ENCODE results near the gene IL12RB2. TPM values are rescaled to one million over a fixed set of nuclear protein-coding genes. Genes with fewer than 3 reads are reported as not detected.
"Not testable (repeated sequence)": the region's sequence is repeated elsewhere in the genome, so short reads cannot be mapped to it uniquely, and the experiment has no call there.

The IL12RB2 gene
- total RNA-seq, 2 donors from 2014 or later, result 128 to 136 TPM

- DNase-seq (no peak), ATAC-seq (replicated peaks in 1 of 2) (no peak)
- Mint-ChIP-seq H3K9me3 (no peaks in the 10 kb centered on the region), H3K27ac (no peak overlapping the region), H3K4me1 (ENCODE audit: low read depth) (peaks cover 41% of the 10 kb centered on the region), H3K27me3 (ENCODE audit: low read depth) (no peaks in the 10 kb centered on the region), H3K36me3 (ENCODE audit: insufficient read depth in 2 of 2) (peaks cover 10 to 11% of the 10 kb centered on the region in 2 donors), H3K4me3 (peak overlapping the region; percentile 42 to 52)
These were observed 126.2 kb downstream of the IL12RB2 start for GRCh38 chr1:67433837-67434236.

- Mint-ChIP-seq H3K4me3 (peak overlapping the region; percentile 13 to 40), H3K9me3 (no peaks in the 10 kb centered on the region), H3K36me3 (ENCODE audit: insufficient read depth in 2 of 2) (peaks cover 5 to 6% of the 10 kb centered on the region in 2 donors), H3K27me3 (ENCODE audit: low read depth) (no peaks in the 10 kb centered on the region), H3K4me1 (ENCODE audit: low read depth) (peaks cover 41% of the 10 kb centered on the region), H3K27ac (no peak overlapping the region)
- no peak for DNase-seq
- no peak for ATAC-seq (replicated peaks in 1 of 2)
These were observed 126.8 kb downstream of the IL12RB2 start for GRCh38 chr1:67434491-67434890.

- Mint-ChIP-seq H3K9me3 (no peaks in the 10 kb centered on the region), H3K27me3 (ENCODE audit: low read depth) (no peaks in the 10 kb centered on the region), H3K4me1 (ENCODE audit: low read depth) (peaks cover 47% of the 10 kb centered on the region), H3K27ac (no peak overlapping the region), H3K4me3 (no peak overlapping the region), H3K36me3 (ENCODE audit: insufficient read depth in 2 of 2) (no peaks in the 10 kb centered on the region)
- ATAC-seq (replicated peaks in 1 of 2) (no peak), DNase-seq (no peak)
These were observed 128.9 kb downstream of the IL12RB2 start for GRCh38 chr1:67436511-67437055.

GRCh38 chr1:67437961-67438360 lies 130.3 kb downstream of the IL12RB2 start:
- Mint-ChIP-seq H3K27ac (no peak overlapping the region), H3K4me3 (no peak overlapping the region), H3K27me3 (ENCODE audit: low read depth) (no peaks in the 10 kb centered on the region), H3K36me3 (ENCODE audit: insufficient read depth in 2 of 2) (no peaks in the 10 kb centered on the region), H3K9me3 (no peaks in the 10 kb centered on the region), H3K4me1 (ENCODE audit: low read depth) (peaks cover 47% of the 10 kb centered on the region)
- ATAC-seq (replicated peaks in 1 of 2) (no peak), DNase-seq (no peak)

GRCh38 chr1:67439277-67440029 lies 131.8 kb downstream of the IL12RB2 start:
- Mint-ChIP-seq H3K9me3 (no peaks in the 10 kb centered on the region), H3K4me3 (no peak overlapping the region)

GRCh38 chr1:67440339-67440738 lies 132.7 kb downstream of the IL12RB2 start:
- H3K4me1 Mint-ChIP-seq (ENCODE audit: low read depth), result peaks cover 27% of the 10 kb centered on the region
- H3K27me3 Mint-ChIP-seq (ENCODE audit: low read depth), result no peaks in the 10 kb centered on the region
- ATAC-seq (replicated peaks in 1 of 2) (no peak), DNase-seq (no peak)
- no peak overlapping the region for H3K27ac Mint-ChIP-seq
- no peaks in the 10 kb centered on the region for H3K9me3 Mint-ChIP-seq
- peak overlapping the region; percentile 13 to 17 for H3K4me3 Mint-ChIP-seq
- H3K36me3 Mint-ChIP-seq (ENCODE audit: insufficient read depth in 2 of 2), result no peaks in the 10 kb centered on the region

More at GRCh38 chr1:67439277-67440029, 131.8 kb downstream of the IL12RB2 start:
- Mint-ChIP-seq H3K27ac (no peak overlapping the region), H3K4me1 (ENCODE audit: low read depth) (peaks cover 33% of the 10 kb centered on the region), H3K27me3 (ENCODE audit: low read depth) (no peaks in the 10 kb centered on the region), H3K36me3 (ENCODE audit: insufficient read depth in 2 of 2) (no peaks in the 10 kb centered on the region)
- DNase-seq, result no peak
- no peak for ATAC-seq (replicated peaks in 1 of 2)

GRCh38 chr1:67441183-67441582 lies 133.5 kb downstream of the IL12RB2 start:
- peak; percentile 29 for ATAC-seq (replicated peaks in 1 of 2)
- H3K4me3 Mint-ChIP-seq, result peak overlapping the region; percentile 20 to 43
- H3K27me3 Mint-ChIP-seq (ENCODE audit: low read depth), result no peaks in the 10 kb centered on the region
- H3K27ac Mint-ChIP-seq, result peak overlapping the region; percentile 33
- no peaks in the 10 kb centered on the region for H3K9me3 Mint-ChIP-seq
- H3K36me3 Mint-ChIP-seq (ENCODE audit: insufficient read depth in 2 of 2), result no peaks in the 10 kb centered on the region
- H3K4me1 Mint-ChIP-seq (ENCODE audit: low read depth), result peaks cover 27% of the 10 kb centered on the region
- peak; percentile 48 to 52 for DNase-seq

GRCh38 chr1:67441739-67442281 lies 134.1 kb downstream of the IL12RB2 start:
- Mint-ChIP-seq H3K9me3 (no peaks in the 10 kb centered on the region), H3K27me3 (ENCODE audit: low read depth) (no peaks in the 10 kb centered on the region), H3K27ac (peak overlapping the region; percentile 33), H3K4me3 (peak overlapping the region; percentile 16 to 43), H3K4me1 (ENCODE audit: low read depth) (peaks cover 27% of the 10 kb centered on the region), H3K36me3 (ENCODE audit: insufficient read depth in 2 of 2) (no peaks in the 10 kb centered on the region)
- peak in 1 of 2 donors; percentile 9 for DNase-seq
- ATAC-seq (replicated peaks in 1 of 2), result peak; percentile 99

- ATAC-seq (replicated peaks in 1 of 2); H3K4me3 Mint-ChIP-seq; H3K27ac Mint-ChIP-seq; DNase-seq; H3K36me3 Mint-ChIP-seq (ENCODE audit: insufficient read depth in 2 of 2); H3K9me3 Mint-ChIP-seq; H3K27me3 Mint-ChIP-seq (ENCODE audit: low read depth): not testable (repeated sequence)
- H3K4me1 Mint-ChIP-seq (ENCODE audit: low read depth), result peaks cover 19% of the 10 kb centered on the region
These were observed 138.3 kb downstream of the IL12RB2 start for GRCh38 chr1:67446014-67446413.

Other genes with a start within 250 kb of the IL12RB2 start
- gene C1orf141, start 172.9 kb upstream of the IL12RB2 start, total RNA-seq, result under 1 TPM; 0.17 to 0.25 TPM
- 1 to 10 TPM; 3.0 to 8.0 TPM for gene IL23R, start 141.4 kb upstream of the IL12RB2 start, total RNA-seq
- 100 to 1,000 TPM; 288 to 386 TPM for gene SERBP1, start 122.5 kb downstream of the IL12RB2 start, total RNA-seq